HG03457 (cell line): ENCODE measurements around the gene TSSK3.

Experiments
- ATAC-seq: cut with Tn5 transposase; IDR thresholded peaks from one replicate; pipeline ENCODE4 v1.9.1; 2021; ENCODE audit warnings: moderate number of reproducible peaks; ENCODE audit not compliant: unreplicated experiment

The TSSK3 gene, protein sequence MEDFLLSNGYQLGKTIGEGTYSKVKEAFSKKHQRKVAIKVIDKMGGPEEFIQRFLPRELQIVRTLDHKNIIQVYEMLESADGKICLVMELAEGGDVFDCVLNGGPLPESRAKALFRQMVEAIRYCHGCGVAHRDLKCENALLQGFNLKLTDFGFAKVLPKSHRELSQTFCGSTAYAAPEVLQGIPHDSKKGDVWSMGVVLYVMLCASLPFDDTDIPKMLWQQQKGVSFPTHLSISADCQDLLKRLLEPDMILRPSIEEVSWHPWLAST

DNA sequence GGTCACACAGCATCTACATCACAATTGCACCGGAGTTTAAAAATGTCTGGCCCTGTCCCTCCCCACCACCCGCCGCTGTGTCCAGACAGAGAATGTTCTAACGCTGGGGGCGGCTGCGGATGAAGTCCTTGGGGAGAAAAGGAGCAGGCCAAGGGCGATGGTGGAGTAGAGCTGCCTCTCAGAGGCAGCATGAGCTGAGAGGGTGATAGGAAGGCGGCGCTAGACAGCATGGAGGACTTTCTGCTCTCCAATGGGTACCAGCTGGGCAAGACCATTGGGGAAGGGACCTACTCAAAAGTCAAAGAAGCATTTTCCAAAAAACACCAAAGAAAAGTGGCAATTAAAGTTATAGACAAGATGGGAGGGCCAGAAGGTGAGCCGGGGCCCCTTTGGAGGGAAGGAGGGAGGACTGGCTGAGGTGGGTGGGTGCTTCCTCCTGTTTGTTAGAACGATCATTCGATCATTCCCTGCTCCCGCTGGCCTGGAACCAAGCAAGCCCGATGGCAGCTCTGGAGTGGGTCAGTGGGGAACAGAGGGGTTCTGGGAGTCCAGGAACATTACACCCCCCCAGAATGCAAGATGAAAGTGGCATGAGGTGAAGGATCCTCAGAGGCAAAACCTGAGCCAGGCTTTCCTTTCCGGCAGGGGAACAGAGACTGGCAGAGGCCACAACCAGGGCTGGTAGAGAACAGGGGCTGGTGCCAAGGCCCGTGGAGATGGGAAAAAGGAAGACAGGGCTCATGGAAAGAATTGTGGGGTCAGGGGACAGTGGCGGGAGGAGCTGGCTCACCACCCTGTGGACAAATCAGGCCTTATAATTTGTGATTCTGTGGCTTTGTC lies at the start of gene TSSK3, which contains the start of gene FAM229A:
Gene TSSK3, plus strand, starts transcription at position 66 of the 840 bp plus-strand sequence. Its CDS starts 163 bp downstream, at position 229.
Gene FAM229A, minus strand, starts transcription at position 12 of the 840 bp plus-strand sequence. CDS start 394 bp downstream, outside the sequence.
- ATAC-seq: no peak

DNA sequence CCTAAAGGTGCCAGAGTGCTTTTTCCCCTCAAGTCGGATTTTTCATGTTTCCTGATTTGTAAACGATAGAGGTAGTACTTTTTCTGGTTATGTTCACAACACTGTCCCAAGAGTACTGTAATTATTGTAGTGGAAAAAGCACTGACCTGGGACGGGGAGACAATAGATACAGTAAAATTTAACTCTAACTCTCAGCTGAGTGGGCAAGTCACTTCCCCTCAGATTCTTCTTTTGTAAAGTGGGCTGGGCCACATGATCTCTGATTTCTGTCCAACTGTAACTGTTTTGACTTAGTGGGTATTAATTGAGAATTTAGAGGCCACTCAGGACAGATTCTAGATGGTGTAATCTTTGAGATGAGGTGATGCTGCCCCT lies 45.4 kb upstream of the TSSK3 start:
- ATAC-seq: no peak

DNA sequence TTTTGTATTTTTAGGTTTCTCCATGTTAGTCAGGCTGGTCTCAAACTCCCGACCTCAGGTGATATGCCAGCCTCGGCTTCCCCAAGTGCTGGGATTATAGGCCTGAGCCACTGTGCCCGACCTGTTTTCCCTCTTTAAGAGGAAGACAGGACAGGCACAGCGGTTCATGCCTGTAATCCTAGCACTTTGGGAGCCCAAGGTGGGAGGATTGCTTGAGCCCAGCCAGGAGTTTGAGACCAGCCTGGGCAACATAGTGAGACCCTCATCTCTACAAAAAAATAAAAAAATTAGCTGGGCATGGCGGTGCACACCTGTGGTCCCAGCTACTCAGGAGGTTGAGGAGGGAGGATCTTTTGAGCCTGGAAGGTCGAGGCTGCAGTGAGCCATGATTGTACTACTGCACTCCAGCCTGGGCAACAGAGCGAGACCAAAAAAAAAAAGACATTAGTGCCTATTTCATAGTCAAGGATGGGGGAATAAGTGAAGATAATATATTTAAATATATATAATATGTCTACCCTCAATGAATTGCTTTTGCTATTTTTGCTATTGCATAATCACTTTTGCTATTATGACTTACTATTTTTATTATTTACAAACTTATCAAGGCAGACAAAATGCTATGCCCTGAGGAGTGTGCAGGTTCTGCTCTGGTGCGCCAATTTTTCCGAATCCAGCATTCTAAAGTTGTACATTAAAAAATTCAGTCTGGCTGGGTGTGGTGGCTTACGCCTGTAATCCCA lies 44.0 kb upstream of the TSSK3 start:
- ATAC-seq: no peak

DNA sequence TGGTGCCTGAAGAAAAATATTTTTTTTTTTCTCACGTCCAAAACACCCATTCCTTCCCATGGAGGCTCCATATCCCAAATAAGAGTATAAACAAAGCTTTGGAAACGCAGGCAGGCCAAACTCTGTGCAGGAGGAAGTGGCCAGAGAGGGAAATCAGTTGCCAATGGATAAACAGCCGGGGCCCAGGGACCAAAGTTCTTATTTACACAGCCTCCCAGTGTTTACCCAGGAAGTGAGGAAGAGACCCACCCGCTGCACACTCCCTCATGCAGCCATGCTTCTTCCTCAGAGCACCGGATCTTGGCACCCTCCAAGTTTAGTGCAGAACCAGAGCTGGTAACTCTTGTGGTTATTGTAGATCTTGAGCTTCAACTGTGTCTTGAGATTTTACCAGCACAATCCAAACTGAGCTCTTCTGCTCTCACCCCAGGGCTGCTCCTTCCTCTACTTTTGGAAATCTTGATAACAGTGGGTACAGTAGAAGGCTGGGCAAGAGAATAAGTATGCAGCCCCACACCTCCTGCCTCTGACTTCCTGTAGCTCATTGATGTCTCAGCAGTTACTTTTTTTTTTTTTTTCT lies 40.5 kb upstream of the TSSK3 start:
- no peak for ATAC-seq

DNA sequence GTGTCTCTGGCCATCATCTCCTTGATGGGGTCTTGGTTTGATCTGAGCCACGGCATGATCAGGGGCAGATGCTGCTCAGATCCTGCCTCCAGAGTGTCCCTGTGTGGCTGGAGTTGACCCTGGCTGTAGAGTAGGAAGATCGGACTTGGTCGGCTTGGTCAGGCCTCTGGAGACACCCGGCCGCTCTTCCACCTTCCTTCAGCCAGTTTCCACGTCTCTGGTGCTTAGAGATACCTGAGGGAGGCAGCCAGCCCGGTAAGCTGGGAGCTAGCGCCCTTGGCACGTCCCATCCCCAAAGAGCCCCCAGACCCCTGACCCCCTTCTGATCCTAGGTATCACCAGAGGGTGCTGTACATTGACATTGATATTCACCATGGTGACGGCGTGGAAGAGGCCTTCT lies 35.1 kb upstream of the TSSK3 start:
- no peak for ATAC-seq

DNA sequence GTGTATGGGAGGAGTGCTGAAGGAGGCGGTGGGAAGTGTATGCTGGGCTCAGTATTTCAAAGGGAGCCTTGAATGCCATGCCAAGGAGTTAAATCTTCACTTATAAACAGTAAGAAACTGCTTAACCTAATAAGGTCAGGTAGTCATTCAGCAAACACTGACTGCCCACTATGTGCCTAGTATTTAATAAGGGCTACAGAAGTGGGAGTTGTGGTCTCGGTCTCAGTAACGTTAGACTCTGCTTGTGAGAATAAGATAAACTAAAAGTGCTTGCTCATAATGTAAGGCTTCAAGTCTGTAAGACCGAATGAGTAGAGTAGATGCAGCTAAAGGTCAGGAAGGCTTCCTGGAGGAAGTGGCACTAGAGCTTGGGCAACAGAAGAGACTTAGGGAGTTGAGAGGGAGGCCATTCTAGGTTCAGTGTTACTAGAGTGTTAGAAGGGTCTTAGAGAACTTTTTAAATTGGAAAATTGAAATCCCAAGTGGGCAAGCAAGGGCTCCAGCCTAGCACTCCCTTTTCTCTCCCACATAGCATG lies 32.3 kb upstream of the TSSK3 start:
- ATAC-seq: no peak

DNA sequence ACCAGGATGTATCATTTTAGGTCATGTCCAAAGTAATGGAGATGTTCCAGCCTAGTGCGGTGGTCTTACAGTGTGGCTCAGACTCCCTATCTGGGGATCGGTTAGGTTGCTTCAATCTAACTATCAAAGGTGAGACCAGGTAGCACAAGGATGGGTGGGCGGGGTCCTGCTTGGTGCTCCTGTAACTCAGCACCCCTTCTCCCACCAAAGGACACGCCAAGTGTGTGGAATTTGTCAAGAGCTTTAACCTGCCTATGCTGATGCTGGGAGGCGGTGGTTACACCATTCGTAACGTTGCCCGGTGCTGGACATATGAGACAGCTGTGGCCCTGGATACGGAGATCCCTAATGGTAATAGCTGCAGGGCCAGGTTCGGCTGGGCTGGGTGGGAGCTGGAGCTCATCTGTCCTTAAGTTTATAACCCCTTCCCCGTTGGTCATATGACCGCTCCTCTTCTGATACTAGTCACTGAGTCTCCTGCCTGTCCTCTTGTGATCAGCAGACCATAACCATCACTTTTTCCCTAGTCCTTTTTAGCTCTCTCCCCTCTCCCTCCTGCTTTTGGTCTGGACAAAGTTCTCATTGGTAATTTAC lies 31.7 kb upstream of the TSSK3 start:
- ATAC-seq: no peak

DNA sequence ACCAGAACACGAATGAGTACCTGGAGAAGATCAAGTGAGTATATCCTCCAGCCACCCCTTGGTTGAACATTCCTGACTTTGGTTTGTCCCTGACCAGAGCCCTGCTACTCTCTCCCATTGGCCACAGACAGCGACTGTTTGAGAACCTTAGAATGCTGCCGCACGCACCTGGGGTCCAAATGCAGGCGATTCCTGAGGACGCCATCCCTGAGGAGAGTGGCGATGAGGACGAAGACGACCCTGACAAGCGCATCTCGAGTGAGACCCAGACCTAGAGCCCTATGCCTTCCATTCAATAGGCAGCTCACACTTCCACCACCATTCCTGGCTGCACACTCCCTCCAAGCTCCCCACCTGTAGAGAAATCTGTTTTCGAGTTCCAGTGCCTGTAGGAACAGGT lies 30.8 kb upstream of the TSSK3 start:
- ATAC-seq: no peak

DNA sequence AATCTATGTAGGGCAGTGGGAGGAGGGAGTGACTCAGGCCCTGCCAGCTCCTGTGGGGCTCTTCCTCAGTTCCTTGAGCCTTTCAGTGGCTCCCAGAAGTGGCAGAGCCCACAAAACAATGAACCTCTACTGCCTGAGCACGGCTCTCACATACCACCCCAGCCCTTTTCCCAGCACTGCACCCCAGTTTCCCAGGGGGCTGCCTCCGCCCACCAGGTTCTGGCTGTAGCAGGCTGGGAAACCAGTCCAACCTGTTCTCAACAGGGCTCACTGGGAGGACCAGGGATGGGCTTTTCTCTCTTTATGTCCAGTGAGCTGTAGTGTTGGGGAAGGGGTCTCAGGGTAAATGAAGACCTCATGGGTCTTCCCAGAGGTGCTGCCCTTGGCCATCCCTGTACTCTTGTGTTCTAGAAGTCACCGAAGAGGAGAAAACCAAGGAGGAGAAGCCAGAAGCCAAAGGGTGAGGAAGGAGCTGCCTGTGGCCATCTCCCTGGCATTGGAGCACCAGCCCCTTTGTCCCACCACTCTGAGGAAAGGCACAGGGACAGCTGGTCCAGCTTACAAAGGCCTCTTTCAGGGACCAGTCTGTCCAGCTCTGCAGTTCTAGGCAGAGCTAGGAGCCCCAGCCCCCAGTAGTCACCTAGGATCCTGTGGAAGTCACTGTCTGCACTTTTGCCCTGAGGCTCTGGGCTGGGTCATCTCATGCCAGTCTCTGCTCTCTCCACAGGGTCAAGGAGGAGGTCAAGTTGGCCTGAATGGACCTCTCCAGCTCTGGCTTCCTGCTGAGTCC lies 29.9 kb upstream of the TSSK3 start:
- ATAC-seq: no peak

DNA sequence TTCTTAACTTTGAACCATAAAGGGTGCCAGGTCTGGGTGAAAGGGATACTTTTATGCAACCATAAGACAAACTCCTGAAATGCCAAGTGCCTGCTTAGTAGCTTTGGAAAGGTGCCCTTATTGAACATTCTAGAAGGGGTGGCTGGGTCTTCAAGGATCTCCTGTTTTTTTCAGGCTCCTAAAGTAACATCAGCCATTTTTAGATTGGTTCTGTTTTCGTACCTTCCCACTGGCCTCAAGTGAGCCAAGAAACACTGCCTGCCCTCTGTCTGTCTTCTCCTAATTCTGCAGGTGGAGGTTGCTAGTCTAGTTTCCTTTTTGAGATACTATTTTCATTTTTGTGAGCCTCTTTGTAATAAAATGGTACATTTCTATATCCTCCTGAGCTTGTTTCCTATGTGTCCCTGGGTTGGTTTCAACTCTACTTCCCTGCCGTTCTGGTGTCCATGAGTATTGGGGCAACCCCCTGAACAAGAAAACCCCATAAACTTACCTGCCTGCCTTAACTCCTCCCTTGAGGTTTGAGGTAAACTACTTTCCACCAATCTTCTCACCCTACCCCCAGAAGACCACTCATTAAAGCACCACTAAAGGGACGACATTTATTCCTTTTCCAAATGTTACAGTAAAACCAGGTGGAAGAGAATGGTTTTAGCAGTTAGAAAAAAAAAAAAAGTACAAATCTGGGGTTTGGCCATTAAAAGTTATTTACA lies 28.9 kb upstream of the TSSK3 start:
- no peak for ATAC-seq

DNA sequence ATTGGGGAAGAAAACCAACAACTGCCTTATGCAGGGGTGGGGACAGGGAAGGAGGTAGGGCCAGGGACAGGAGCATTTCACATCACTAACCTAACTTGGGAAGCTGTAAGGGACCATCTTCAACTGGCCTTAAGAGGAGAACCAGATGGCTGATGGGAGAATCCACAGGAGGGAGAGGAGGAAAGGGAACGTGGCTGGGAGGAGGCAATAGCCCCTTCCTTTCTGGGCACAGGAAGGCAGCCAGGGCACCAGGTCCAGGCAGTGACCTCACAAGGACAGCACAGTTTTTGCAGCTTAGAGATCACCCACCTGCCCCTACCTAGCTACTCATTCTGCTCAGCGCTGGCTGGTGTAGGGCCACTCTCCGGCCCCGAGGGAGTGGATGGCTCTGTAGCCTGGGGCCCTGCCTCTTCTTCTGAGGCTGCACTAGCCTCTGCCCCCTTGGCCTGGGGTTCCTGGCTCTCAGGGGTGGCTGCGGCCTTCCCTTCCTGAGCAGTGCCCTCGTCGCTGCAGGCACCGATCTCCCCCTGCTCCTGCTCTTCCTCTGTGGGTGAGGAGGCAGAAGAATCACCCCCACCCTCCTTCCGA lies 28.0 kb upstream of the TSSK3 start:
- no peak for ATAC-seq

DNA sequence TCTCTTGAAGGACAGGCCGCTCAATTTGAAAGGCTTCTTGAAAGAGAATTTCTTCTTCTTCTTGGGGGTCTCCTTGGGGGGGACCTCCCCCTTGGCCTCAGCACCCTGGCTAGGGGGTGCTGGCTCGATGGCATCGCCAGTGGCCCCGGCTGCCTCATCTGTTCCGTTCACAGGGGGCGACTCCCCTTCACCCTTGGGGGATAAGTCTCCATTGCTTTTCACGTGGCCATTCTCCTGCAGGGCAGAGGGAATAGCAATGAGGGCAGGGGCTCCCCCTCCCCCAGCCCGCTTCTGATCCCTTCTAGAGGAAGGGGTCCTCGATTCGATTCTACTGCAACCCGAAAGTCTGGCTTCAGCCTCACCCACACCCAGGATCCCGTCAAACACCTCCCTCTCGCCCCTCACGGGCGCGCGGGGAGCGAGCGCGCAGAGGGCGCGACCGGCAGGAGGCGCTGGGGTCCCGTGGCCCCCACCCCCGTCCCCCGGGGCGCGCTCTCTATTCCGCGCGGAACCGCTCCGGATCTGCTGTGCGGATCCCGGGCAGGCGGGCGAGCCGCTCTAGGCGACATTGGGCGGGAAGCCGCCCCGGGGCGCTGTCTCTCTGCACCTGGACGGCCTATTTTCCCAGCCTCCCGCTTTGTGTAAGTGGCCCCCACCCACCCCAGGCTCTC lies 27.3 kb upstream of the TSSK3 start:
- ATAC-seq: no peak

DNA sequence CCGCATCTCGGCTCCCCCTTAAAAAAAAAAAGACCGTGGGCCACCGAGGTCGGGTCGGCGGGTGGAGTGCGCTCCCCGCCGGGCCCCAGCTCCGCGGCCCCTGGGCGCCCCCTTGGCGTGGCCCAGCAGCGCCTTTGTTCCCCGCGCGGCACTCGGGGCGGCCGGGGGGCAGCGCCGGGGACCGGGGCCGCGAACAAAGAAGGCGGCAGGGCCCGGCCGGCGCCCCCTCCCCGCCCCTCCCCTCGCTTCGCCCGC lies 26.9 kb upstream of the TSSK3 start:
- no peak for ATAC-seq

DNA sequence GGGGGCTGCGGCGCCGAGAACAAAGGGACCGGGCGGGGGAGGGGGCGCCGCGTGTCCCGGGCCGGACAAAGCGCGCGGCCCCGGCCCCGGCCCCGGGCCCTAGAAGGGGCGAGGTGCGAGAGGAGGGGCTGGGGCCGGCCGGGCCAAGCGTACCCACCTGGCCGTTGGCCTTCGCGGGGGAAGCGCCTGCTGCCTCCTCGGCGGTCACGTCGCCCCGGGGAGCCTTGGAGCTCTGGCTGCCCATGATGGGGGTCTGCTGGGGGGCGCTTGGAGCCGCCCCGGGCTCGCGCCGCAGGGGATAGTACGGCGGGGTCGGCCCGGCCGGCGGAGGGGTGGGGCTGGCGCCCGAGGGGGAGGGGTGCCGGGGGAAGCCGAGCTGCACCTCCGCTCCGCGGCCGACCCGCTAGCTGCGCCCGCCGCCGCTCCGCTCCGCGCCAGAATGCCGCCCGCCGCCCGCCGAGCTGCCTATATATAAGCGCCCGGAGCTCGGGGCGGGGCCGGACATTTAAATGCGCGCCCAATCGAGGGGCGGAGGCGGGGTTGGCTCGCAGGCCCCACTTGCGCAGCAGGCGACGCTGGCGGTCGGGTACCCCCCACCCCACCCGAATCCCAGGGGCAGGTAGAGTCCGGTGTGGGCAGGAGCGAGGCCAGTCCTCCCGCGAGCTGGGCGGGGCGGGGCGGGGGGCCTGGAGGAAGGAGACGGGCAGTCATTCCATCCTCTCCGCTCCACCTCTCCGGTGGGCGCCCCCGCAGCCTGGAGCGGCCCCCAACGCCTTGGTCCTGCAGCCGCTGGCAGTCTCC lies 26.3 kb upstream of the TSSK3 start, which contains the start of gene MARCKSL1:
Gene MARCKSL1, minus strand, starts transcription at position 444 of the 801 bp plus-strand sequence. Its CDS starts 200 bp downstream, at position 244.
- ATAC-seq: peak; percentile 36

DNA sequence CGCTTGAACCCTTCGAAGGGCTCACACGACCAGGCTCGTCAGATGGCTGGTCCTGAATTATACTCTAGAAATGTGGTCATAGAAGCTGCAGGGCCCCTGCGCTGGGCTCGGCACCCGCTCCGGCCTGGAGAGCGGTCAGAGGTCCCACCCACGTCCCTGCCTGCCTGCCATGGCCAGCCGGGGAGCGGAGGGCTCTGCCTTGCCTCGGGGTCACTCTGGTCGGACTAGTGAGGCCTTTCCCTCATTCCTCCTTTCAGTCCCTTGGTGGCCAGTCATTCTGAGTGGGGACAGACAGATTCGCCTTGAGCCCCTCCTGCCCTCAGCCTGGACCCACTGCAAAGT lies 25.8 kb upstream of the TSSK3 start:
- no peak for ATAC-seq

DNA sequence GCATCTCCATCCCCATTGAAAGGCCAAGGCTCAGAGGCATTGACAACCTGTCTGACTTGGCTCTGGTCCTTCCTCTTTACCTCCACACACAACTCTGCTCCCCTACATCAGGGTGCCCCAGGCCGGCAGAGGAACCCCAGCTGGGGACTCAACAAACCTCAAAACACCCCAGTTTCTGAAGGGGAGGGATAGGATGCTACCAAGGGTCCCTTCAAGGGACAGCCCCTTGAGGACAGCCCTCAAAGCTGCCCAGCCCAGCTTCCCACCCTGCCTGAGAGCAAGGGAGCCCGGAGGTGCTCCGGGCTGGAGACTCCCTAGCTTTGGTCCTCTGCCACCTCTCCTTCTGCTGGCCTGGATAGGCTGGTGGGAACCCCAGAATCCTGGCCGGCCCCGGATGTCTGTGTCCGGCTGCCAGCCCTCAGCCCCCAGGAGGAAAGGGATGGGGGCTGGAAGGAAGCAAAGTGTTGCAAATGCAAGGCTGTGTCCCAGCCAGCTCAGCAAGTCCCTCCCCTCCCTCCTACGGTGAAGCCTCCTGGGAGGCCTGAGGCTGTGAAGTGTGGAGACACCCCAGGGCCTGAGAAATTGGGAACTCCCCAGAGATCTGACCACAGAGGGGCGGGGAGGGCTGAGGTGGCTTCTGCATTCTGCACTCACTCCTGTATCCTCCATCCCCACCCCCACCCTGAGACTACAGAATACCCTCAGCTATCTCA lies 25.2 kb upstream of the TSSK3 start:
- ATAC-seq: no peak
